Gastrocnemius medialis (tissue), 4 donors: Measurements from ENCODE around the gene PTPRN2.

ENCODE experiments used
- CTCF ChIP-seq, 5 experiments: fragments of 450-650 bp in 3 of 5; fragments of 200-600 bp in 2 of 5; sonication (generic) in 2 of 5; IDR thresholded peaks in 4 of 5; conservative IDR thresholded peaks in 1 of 5; 1 replicate in 4 of 5; 2 replicates in 1 of 5; pipeline ENCODE4 v1.5.1; 2016 to 2019; ENCODE audit warnings: antibody characterized with exemption in 5 of 5, mild to moderate bottlenecking in 3 of 5, moderate library complexity in 3 of 5
- POLR2A ChIP-seq, 2 donors: fragments of 450-650 bp; IDR thresholded peaks; one replicate each; pipeline ENCODE4 v1.6.1; 2017; ENCODE audit warnings: antibody characterized with exemption in 2 of 2, mild to moderate bottlenecking in 2 of 2, moderate library complexity in 2 of 2

GRCh38 chr7:157994319-157994718, 593.3 kb downstream of the PTPRN2 start:
- no peak for TF ChIP-seq CTCF (IDR thresholded peaks at IDR 0.05 in 4 of 5, conservative IDR thresholded peaks at IDR 0.05 in 1 of 5)
- TF ChIP-seq POLR2A (IDR thresholded peaks at IDR 0.05), result no peak
